ENCODE results near the gene IGF2R.
"Not testable (repeated sequence)": the region's sequence is repeated elsewhere in the genome, so short reads cannot be mapped to it uniquely, and the experiment has no call there.

Gene IGF2R

GRCh38 chr6:159955945-159956361 lies 12.9 kb upstream of the IGF2R start:
- DNase-seq: no peak

DNA sequence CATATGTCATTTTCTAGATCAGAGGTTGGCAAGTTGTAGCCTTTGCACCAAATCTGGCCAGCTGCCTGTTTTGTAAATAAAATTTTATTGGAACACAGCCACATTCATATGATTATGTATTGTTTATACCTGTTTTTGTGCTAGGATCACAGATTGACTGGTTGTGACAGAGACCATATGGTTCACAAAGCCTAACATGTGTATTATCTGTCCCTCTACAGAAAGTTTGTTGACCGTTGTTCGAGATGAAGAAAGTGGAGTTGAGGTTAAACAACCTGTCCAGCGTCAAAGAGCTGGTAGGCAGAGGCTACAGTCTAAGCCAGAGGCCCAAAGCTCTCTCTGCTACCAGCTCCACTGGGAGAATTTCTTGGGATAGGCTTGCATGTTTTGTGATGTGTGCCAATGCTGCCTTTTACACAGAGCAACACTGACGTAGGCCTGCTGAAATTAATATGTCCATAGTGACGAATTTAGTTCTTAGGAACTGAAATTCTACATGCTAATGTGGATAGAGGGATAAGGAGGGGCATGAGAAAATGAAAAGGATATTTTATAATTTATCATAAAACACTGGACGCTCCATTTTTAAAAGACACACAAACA lies 11.7 kb upstream of the IGF2R start:
- DNase-seq: peak; percentile 42

- peak; percentile 74 for DNase-seq
These were observed 9.5 kb upstream of the IGF2R start for GRCh38 chr6:159959165-159959975.

DNA sequence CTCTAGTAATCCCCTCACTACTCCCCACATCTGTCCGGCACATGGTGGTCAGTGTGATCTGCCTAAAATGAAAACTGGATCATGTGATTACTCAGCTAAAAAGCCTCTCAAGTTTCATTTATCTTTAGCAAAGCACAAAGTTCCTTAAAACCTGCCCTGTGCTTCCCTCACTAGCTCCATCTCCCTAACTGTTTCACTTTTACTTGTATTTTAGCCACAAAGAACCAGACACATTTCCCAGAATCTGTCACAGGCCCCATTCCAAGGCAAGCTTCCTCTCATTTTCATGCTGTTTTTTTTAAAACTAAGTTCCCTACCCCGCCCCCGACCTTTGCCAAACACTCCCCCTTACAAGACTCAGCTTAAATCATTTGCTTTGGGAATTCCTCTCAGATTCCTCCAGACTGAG lies 8.9 kb upstream of the IGF2R start:
- DNase-seq: no peak

DNA sequence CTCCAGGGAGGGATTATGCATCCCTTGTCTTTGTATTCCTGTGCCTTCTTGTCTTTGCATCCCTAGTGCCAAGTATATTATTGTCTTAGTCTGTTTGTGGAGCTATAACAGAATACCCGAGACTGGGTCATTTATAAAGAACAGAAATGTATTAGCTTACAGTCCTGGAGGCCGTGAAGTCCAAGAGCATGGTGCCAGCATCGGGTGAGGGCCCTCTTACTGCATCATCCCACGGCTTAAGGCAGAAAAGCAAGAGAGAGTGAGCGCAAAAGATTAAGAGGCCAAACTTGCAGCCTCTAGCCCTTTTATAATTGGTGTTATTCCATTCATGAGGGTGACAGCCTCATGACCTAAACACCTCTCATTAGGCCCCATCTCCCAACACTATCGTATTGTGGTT lies 8.4 kb upstream of the IGF2R start:
- DNase-seq: no peak

DNA sequence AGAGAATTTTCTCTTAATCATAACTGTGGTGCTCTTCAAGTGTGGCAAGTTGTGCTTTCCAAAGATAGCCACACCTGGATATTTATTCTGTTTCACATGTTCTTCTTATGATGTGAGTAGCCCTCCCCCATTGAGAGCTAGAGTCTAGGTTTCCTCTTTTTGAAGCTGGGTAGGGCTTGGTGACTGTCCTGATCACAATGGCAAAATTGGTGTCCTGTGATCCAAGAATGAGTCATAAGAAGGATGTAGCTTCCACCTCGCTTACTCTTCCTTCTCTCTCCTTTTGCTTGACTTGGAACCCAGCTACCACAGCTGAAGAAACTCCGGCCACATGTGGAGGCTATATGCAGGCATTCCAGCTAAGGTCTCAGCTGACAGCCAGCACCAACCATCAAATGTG lies 7.4 kb upstream of the IGF2R start:
- DNase-seq: no peak

GRCh38 chr6:159963111-159963510 lies 5.8 kb upstream of the IGF2R start:
- DNase-seq: no peak

GRCh38 chr6:159964046-159964445 lies 4.8 kb upstream of the IGF2R start:
- no peak for DNase-seq

DNA sequence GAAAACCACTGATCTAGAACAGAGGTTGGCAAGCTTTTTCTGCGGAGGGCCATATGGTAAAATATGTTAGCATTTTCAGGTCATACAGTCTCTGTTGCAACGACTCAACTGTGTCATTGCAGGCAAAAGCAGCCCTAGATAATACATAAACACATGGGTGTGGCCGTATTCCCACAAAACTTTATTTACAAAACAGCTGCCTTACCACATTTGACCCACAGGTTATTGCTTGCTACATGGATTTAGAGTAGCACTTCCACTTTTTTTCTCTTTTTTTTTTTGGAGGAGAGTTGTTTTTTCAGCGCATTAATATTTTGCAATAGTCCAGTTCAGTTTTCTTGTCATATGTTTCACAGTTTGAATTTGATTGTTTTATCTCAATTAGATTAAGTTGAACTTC lies 2.5 kb upstream of the IGF2R start:
- no peak for DNase-seq

DNA sequence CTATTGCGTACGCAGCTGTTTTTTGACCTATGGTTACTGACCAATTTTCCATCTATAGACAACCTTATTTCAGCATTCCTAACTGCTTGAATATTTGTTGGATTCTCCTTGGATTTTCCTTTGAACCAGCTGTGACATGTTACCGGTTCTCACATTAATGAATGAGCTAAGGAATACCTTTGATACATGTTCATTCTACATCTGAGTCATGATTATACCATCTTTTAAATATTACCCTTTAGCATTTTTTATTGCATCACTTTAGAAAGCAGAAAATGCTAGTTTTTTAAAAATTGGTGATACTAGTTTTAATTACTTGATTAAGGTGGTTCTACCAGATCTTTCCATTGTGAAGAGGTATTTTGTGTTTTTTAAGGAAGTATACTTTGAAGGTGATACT lies 1.9 kb upstream of the IGF2R start:
- no peak for DNase-seq

DNA sequence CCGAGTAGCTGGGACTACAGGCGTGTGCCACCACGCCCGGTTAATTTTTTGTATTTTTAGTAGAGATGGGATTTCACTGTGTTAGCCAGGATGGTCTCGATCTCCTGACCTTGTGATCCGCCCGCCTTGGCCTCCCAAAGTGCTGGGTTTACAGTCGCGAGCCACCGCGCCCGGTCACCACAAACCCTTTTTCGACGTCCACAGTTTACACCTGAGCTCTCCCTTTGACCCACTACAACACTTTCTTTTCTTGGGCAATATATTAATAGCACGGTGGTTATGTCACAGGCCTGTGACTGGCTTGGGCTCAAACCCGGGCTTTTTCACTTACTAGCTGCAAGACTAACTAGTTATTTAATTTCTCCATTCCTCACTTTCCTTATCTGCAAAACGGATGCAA lies 1.3 kb upstream of the IGF2R start:
- not testable (repeated sequence) for DNase-seq

GRCh38 chr6:159969204-159969912 lies 476 bp downstream of the IGF2R start:
- DNase-seq: peak; percentile 59

DNA sequence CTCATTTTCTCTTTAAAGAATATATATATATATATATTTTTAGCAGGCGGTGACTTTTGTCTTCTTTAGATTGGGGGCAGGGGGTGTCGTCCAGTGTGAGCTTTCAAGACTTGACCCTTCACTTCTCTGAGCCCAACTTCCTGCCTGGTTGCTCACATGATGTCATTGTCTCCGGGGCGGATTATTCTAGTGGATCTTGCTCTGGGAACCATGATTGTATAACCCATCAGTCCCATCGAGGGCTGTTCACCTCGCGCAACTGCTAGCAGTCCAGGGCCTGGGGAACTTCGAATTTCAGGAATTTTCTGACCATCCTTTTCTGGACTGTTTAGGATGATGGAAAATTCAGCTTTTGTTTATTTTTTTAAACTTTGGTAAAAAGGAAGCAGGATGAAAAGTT lies 1.0 kb downstream of the IGF2R start:
- DNase-seq: peak; percentile 80

- no peak for DNase-seq
These were observed 1.8 kb downstream of the IGF2R start for GRCh38 chr6:159970659-159971063.

GRCh38 chr6:159971341-159972178 lies 2.7 kb downstream of the IGF2R start:
- DNase-seq: no peak

DNA sequence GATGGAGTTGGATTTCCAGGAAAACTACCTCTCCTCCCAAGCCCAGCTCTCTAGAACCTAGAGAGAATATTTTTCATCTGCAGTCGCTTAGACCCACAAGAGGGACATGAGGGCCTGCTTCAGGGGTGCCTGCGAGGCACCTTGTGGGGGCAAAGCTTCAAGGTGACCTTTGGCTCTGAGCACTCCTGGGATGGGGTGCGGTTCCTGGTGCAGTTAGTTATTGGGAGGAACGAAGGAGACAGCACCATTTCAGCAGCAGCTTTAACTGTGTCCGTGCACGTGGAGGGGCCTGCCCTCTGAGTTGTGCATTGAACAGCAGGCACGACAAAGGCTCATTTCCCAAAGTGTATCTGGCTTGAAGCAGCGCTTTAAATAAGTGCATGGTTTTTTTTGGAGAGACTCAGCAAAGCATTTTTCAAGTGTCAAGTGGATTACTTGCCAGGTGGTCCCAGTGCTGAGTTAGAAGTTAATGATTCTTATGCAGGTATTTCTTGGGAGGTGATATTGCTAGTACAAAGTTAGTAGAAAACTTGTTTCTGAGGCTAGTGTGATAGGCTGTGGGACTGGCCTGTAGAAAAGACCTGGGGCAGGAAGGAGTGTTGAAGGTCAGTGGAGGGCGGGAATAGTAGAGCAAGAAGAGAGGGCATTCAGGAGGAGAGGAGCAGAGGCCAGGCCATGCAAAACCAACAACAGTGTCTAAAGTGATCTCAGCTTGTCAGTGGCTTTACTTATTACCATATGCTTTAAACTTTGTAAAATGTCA lies 3.8 kb downstream of the IGF2R start:
- no peak for DNase-seq

GRCh38 chr6:159973406-159973805 lies 4.5 kb downstream of the IGF2R start:
- DNase-seq: no peak

DNA sequence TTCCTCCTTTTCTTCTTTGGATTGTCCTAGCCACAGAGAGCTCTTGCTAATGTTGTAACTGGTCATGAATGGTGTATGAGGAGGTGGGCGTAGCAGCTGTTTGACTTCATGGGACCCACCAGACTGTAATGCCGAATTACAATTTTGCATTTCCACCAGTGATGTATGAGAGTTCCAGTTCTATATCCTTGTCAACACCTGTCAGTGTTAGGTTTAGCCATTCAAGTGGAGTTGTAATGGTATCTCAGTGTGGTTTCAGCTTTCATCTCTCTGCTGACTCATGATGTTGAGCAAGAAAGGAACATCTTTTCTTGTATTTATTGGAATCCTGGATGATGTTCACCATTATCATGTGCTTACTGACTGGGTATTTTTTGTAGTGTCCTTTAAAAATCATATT lies 5.1 kb downstream of the IGF2R start:
- no peak for DNase-seq

GRCh38 chr6:159974932-159975331 lies 6.0 kb downstream of the IGF2R start:
- no peak for DNase-seq

DNA sequence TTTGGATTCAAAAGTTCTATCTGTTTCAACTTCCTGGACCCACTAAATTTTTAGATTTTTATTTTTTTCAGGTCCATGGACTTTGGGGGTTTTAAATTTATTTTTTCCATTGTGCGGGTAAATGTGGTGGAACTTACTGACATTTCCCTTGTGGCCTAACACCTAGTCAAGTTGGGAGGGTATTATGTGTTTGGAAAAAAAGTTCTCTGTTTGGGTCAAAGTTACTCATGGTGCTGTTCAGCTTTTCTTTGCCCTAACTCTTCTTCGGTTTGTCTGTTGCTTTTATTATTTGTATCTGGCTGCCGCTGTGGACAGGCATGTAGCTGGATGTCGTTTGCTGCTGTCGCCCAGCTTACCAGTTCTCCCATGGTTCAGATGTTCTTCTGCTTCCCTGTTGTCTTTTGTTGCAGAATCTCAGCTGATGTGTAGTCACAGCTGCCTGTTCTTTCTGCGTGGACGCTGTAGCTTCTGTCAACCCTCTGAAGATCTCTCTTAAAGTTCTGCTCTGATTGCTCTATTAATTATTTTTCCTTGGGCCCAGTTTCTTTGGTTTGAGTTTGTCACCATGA lies 7.9 kb downstream of the IGF2R start:
- DNase-seq: no peak

DNA sequence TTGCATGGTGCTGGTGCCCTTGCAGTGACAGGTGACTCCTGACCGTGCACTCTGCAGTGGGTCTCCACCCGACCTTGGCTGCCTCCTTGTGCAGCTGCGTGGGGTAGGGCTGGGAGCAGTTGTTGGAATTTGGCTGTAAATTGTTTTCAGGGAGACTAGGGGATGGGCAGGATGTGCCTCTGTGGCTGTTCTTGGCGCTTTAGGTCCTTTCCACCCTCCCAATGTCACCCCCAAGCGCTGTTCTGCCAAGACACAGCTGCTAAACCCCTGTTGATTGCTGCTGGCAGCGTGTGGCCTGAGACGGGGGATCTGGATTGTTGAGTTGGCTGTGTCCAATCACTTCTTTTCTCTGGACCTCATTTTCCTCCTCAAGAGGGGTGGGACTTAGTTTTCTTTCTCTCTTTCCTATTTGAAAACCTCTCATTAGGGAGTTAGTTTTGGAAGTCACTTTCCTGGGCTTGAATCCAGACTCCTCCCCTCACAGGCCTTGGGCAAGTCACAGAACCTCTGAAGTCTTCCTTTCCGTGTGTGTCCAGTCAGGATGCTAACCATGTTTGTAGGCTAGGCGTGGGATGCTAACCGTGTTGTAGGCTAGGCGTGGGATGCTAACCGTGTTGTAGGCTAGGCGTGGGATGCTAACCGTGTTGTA lies 8.5 kb downstream of the IGF2R start:
- DNase-seq: no peak

- DNase-seq: no peak
These were observed 9.0 kb downstream of the IGF2R start for GRCh38 chr6:159977904-159978268.
